ENCODE results near the gene NPAS3. TPM values are rescaled to one million over a fixed set of nuclear protein-coding genes. Genes with fewer than 3 reads are reported as not detected.

The NPAS3 gene
- total RNA-seq, 2 experiments from 2014 or later = not detected

DNA sequence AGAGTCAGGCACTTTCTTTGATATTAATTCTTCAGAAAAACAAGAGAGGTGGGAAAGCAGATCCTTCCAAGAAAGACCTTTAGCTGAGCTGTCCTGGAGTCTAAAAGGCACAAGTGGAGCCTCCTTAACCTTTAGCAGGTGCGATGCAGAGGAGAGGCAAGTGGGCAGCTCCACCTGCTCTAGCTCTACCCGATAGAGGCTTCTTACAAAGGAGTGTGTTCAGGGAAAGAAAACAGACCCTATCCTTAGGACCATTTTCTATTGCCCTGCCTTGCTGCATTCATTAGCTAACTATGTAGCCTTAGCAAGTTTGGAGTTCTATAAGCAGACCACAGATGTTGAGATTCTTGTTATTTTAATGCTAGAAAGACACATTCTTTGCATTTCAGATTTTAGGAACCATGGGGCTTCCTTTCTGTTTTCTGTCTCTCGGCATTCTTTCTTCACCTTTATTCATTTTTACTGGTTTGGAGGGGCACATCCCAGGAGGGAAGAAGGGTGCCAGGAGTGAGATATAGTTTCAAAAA is 797.7 kb downstream of the NPAS3 start:
- H3K36me3 Mint-ChIP-seq = no peaks in the 10 kb centered on the region
- H3K27me3 Mint-ChIP-seq = no peaks in the 10 kb centered on the region
- H3K4me3 Mint-ChIP-seq = no peak overlapping the region
- no peak overlapping the region for H3K27ac Mint-ChIP-seq
- CTCF ChIA-PET = no interaction called here
- H3K9me3 Mint-ChIP-seq = no peaks in the 10 kb centered on the region
- POLR2A ChIA-PET = no interaction called here
- intact Hi-C loops (cut with micrococcal nuclease) = no loop called here
- H3K4me1 Mint-ChIP-seq (ENCODE audit: low read depth) = peaks cover 5% of the 10 kb centered on the region
- DNase-seq = no peak

DNA sequence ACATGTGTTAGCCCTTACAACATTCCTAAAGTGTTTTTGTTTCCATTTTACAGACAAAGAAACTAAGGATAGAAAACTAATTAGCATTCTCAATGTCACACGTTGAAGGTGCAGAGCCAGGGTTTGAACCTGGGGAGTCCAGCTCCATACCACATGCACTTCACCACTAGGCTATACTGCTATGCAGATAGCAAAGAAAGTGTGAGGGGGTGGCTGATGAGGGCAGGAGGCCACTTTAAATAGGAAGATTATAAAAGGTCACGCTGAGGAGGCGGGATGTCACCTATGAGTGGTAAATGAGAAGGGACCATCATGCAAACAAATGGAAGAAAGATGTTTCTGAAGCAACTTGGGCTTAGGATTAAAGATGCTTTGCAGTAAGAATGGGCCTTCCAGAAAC is 798.3 kb downstream of the NPAS3 start:
- Mint-ChIP-seq H3K4me1 (ENCODE audit: low read depth) (peaks cover 5% of the 10 kb centered on the region), H3K36me3 (no peaks in the 10 kb centered on the region), H3K9me3 (no peaks in the 10 kb centered on the region), H3K27ac (no peak overlapping the region), H3K27me3 (no peaks in the 10 kb centered on the region), H3K4me3 (no peak overlapping the region)
- CTCF ChIA-PET = no interaction called here
- no peak for DNase-seq
- POLR2A ChIA-PET = no interaction called here
- intact Hi-C loops (cut with micrococcal nuclease) = no loop called here

DNA sequence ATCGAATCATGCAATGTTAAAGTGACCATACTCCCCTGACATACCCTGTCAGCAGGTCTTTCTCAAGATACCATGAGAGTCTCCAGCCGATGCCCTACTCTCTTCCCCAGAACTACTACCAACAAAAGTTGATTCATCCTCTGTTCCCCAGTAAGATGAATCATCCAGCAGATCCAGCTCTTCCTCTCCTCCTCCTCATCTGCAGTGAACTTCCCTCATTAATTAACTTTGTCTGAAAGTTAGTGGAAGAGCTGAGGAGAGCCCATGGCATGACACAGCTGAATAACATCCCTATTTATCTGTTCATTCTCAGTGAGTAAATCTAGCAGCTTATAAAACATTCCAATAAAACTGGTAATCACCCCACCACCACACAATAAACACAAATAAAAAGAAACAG is 798.8 kb downstream of the NPAS3 start:
- CTCF ChIA-PET = no interaction called here
- Mint-ChIP-seq H3K36me3 (no peaks in the 10 kb centered on the region), H3K27ac (no peak overlapping the region), H3K27me3 (no peaks in the 10 kb centered on the region), H3K4me1 (ENCODE audit: low read depth) (peaks cover 5% of the 10 kb centered on the region), H3K4me3 (no peak overlapping the region), H3K9me3 (no peaks in the 10 kb centered on the region)
- intact Hi-C loops (cut with micrococcal nuclease) = no loop called here
- POLR2A ChIA-PET = interaction anchor here (0.6 kb wide), 1 partner anchor 319 kb away, joined by 3 read pairs; no protein-coding TSS in a partner anchor
- DNase-seq = no peak

DNA sequence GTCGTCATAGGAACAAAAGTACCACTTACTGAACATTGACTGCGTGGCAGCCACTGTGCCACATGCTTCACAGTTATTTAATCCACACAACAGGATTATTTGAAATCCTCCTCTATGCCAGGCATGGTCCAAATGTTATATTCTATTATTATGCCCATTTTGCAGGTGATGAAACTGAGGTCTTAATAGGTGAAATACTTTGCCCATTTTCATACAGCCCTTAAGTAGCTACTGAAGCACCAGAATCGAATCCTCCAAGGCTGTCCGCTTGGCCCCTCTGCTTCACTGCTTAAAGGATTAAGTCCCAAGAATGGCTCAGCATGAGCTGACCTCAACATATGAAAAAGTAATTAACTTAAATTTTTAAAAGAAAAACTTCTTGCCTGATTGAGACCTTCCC is 799.4 kb downstream of the NPAS3 start:
- no peak for DNase-seq
- H3K4me3 Mint-ChIP-seq = no peak overlapping the region
- H3K4me1 Mint-ChIP-seq (ENCODE audit: low read depth) = peaks cover 5% of the 10 kb centered on the region
- ChIA-PET CTCF (interaction anchor here (1.0 kb wide), 1 partner anchor 115 kb away, joined by 3 read pairs; no protein-coding TSS in a partner anchor), POLR2A (interaction anchor here (0.6 kb wide), 1 partner anchor 318 kb away, joined by 3 read pairs; no protein-coding TSS in a partner anchor)
- no peak overlapping the region for H3K27ac Mint-ChIP-seq
- no peaks in the 10 kb centered on the region for H3K27me3 Mint-ChIP-seq
- intact Hi-C loops (cut with micrococcal nuclease) = no loop called here
- H3K9me3 Mint-ChIP-seq = no peaks in the 10 kb centered on the region
- H3K36me3 Mint-ChIP-seq = no peaks in the 10 kb centered on the region

DNA sequence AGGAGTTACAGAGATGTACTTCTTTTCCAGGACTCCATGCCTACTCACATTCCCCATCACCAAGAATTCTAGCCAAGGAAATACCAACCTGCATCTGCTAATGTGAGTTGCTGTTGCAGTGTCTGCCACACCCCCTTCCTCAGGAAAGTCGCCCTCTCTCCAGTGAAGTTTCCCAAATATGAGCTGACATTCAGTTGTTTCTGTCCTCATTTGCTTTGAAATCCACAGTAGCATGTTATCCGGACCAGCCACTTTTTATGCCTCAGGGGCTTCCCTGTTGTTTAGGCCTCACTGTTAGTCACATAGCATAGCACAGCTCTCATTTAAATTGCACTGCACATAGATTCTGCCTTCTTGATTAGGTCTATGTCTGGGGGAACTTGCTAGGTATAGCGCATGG is 799.8 kb downstream of the NPAS3 start:
- peaks cover 5% of the 10 kb centered on the region for H3K4me1 Mint-ChIP-seq (ENCODE audit: low read depth)
- no peak for DNase-seq

DNA sequence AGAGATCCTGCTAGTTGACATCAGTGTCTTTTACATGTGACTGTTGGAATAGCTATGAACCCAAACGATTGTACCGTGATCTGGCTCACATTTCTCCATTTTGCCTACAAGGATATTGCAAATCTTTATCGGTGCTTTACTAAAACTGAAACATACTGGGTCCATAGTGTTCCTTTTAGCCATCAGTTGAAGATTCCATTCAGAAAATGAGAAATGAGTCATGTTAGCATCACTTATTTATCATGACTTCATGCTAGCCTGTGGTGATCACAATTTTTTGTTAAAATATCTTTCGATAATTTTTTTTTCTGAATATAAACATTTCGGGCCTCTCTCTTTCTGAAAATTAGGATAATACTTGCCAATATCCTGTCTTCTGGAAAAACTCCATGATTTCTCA is 801.9 kb downstream of the NPAS3 start:
- no peak for DNase-seq
- H3K4me3 Mint-ChIP-seq = no peak overlapping the region
- intact Hi-C loops (cut with micrococcal nuclease) = no loop called here
- H3K27me3 Mint-ChIP-seq = no peaks in the 10 kb centered on the region
- H3K4me1 Mint-ChIP-seq (ENCODE audit: low read depth) = no peaks in the 10 kb centered on the region
- H3K9me3 Mint-ChIP-seq = no peaks in the 10 kb centered on the region
- CTCF ChIA-PET = no interaction called here
- POLR2A ChIA-PET = no interaction called here
- H3K27ac Mint-ChIP-seq = no peak overlapping the region
- no peaks in the 10 kb centered on the region for H3K36me3 Mint-ChIP-seq

More for the DNA sequence above, 799.8 kb downstream of the NPAS3 start:
- ChIA-PET CTCF (interaction anchor here (1.0 kb wide), 1 partner anchor 116 kb away, joined by 3 read pairs; no protein-coding TSS in a partner anchor), POLR2A (no interaction called here)
- no peaks in the 10 kb centered on the region for H3K9me3 Mint-ChIP-seq
- no peaks in the 10 kb centered on the region for H3K36me3 Mint-ChIP-seq
- no peak overlapping the region for H3K27ac Mint-ChIP-seq
- H3K27me3 Mint-ChIP-seq = no peaks in the 10 kb centered on the region
- intact Hi-C loops (cut with micrococcal nuclease) = no loop called here
- H3K4me3 Mint-ChIP-seq = no peak overlapping the region

DNA sequence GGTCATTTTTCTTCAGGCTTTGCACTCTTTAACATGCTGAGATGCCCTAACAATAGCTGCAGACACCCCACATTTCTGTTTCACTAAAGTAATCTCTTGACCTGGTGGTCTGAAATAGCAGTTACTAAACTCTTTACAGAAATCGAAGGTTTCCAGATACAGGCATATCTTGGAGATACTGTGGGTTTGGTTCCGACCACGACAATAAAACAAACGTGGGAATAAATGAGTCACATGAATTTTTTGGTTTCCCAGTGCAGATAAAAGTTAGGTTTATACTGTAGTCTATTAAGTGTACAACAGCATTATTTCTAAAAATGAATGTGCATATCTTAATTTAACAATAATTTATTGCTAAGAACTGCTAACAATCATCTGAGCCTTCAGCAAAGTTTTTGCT is 803.5 kb downstream of the NPAS3 start:
- H3K4me1 Mint-ChIP-seq (ENCODE audit: low read depth) = no peaks in the 10 kb centered on the region
- ChIA-PET POLR2A (no interaction called here), CTCF (no interaction called here)
- H3K9me3 Mint-ChIP-seq = no peaks in the 10 kb centered on the region
- no peaks in the 10 kb centered on the region for H3K27me3 Mint-ChIP-seq
- no peak for DNase-seq
- H3K4me3 Mint-ChIP-seq = no peak overlapping the region
- intact Hi-C loops (cut with micrococcal nuclease) = no loop called here
- no peaks in the 10 kb centered on the region for H3K36me3 Mint-ChIP-seq
- no peak overlapping the region for H3K27ac Mint-ChIP-seq

DNA sequence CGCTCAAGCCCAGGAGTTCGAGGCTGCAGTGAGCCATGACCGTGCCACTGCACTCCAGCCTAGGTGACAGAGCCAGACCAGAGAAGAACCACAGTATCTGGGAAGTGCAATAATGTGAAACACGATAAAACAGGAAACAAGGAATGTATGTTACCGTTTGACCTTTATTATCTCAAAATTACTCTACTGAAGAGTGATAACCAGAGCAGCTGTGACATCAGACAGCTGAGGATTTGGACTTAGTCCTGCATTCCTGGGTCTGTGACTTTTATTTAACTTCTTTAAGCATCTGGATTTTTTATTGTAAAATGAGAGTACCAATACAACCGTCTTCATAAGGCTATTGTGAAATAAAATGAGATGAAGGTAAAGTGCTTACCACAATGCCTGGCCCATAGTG is 806.5 kb downstream of the NPAS3 start:
- no peaks in the 10 kb centered on the region for H3K4me1 Mint-ChIP-seq (ENCODE audit: low read depth)
- no peaks in the 10 kb centered on the region for H3K9me3 Mint-ChIP-seq
- intact Hi-C loops (cut with micrococcal nuclease) = no loop called here
- H3K36me3 Mint-ChIP-seq = no peaks in the 10 kb centered on the region
- ChIA-PET POLR2A (no interaction called here), CTCF (no interaction called here)
- H3K4me3 Mint-ChIP-seq = no peak overlapping the region
- no peak overlapping the region for H3K27ac Mint-ChIP-seq
- peaks cover 5% of the 10 kb centered on the region for H3K27me3 Mint-ChIP-seq
- DNase-seq = no peak

DNA sequence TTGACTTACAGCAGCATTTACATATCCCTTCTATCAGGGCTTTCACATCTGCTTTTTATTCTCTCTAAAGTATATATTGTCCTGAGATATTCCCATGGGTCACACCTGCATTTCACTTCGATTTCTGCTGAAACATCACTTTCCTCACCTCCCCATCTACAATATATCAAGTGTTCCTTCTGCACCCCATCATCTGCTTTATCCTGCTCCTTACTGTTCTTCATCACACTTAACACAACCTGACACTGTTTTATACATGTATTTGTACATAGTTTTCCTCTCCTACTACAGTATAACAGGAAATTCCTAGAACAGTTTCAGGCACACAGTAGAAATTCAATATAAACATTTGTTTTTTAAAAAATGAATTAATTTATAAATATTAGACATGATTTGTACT is 809.1 kb downstream of the NPAS3 start:
- no peaks in the 10 kb centered on the region for H3K36me3 Mint-ChIP-seq
- CTCF ChIA-PET = no interaction called here
- H3K27ac Mint-ChIP-seq = no peak overlapping the region
- POLR2A ChIA-PET = no interaction called here
- no peak overlapping the region for H3K4me3 Mint-ChIP-seq
- H3K9me3 Mint-ChIP-seq = no peaks in the 10 kb centered on the region
- peaks cover 10% of the 10 kb centered on the region for H3K27me3 Mint-ChIP-seq
- no peaks in the 10 kb centered on the region for H3K4me1 Mint-ChIP-seq (ENCODE audit: low read depth)
- no peak for DNase-seq
- intact Hi-C loops (cut with micrococcal nuclease) = no loop called here

DNA sequence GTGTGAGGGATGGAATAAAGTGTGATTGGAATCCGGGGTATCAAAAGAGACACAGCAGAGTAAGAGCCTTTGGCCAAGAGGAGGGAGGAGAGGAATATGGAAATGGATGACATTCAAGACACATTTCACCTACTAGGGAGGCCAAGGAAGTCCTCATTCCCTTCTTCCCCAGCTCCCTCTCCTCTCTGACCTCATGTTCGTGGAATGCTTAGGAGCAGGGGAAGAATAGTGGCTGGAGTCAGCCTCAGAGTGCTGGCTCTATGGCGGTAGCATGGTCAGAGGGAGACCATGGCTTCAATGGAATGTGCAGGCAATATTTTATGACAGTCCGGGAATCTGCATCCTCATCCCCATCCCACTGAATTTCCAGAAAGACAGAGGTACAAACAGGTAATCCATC is 815.6 kb downstream of the NPAS3 start:
- no peak for DNase-seq
- intact Hi-C loops (cut with micrococcal nuclease) = no loop called here
- Mint-ChIP-seq H3K27ac (no peak overlapping the region), H3K9me3 (no peaks in the 10 kb centered on the region), H3K4me3 (no peak overlapping the region), H3K36me3 (no peaks in the 10 kb centered on the region), H3K4me1 (ENCODE audit: low read depth) (no peaks in the 10 kb centered on the region), H3K27me3 (peaks cover 5% of the 10 kb centered on the region)
- ChIA-PET CTCF (no interaction called here), POLR2A (no interaction called here)

DNA sequence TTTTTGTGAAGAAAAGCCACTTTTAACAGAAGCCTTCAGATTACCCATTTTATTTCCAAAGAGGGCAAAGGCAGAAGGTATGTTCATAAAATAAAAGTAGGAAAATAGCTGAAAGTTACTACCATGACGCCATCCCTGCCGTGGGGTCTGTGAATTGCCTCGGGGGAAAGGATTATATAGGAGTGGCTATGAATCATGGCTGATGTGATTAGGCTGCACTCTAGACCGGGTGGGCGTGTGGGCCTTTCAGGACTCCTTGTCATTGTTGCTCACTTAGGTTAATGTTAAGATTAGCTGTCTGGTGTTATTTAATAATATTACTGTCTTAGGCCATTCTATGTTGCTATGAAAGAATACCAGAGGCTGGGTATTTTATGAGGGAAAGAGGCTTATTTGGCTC is 816.7 kb downstream of the NPAS3 start:
- ChIA-PET CTCF (interaction anchor here (1.0 kb wide), 1 partner anchor 38 kb away, joined by 4 read pairs; no protein-coding TSS in a partner anchor), POLR2A (no interaction called here)
- Mint-ChIP-seq H3K4me1 (ENCODE audit: low read depth) (no peaks in the 10 kb centered on the region), H3K27ac (no peak overlapping the region), H3K9me3 (no peaks in the 10 kb centered on the region), H3K4me3 (no peak overlapping the region), H3K27me3 (peaks cover 5% of the 10 kb centered on the region), H3K36me3 (no peaks in the 10 kb centered on the region)
- intact Hi-C loops (cut with micrococcal nuclease) = no loop called here
- no peak for DNase-seq

DNA sequence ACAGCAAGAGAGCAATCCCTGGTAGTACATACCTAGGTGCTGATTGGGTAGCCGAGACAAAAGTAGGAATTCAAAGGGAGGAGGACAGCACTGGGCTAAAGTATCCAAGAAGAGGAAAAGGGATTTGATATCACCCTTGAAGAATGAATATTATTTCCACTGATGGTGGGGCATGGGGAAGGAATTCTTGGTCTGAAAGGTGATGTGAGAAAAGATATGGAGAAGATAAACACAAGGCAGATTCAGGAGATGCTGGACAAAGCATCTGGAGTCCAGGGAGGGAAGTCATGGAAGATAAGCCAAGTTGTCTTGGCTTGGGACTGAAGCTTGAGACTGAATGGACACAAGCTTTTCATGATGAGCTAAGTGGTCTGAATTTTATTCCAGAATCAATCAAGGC is 818.2 kb downstream of the NPAS3 start:
- no peak for DNase-seq
- ChIA-PET CTCF (no interaction called here), POLR2A (no interaction called here)
- H3K27me3 Mint-ChIP-seq = no peaks in the 10 kb centered on the region
- no peaks in the 10 kb centered on the region for H3K36me3 Mint-ChIP-seq
- no peak overlapping the region for H3K27ac Mint-ChIP-seq
- intact Hi-C loops (cut with micrococcal nuclease) = no loop called here
- H3K9me3 Mint-ChIP-seq = no peaks in the 10 kb centered on the region
- H3K4me3 Mint-ChIP-seq = no peak overlapping the region
- no peaks in the 10 kb centered on the region for H3K4me1 Mint-ChIP-seq (ENCODE audit: low read depth)

DNA sequence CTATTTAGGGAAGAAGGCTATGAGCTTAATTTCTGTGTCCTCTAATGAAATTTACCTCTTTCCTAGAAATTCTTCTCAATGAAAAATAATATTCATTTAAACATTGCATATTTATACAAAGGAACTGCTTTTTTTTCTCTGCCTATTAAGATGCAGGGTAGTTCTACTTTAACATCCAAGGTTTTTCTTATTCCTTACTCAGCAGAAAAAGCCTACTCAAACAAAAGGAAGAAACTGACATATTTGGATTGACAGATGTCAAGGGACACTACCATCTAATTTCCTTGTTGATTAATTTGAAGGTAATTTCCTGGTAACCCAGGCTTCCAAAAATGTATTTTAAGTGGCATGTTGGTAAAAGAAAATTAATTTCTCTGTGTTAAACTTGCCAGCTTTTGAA is 819.9 kb downstream of the NPAS3 start:
- H3K27me3 Mint-ChIP-seq = no peaks in the 10 kb centered on the region
- no peaks in the 10 kb centered on the region for H3K4me1 Mint-ChIP-seq (ENCODE audit: low read depth)
- intact Hi-C loops (cut with micrococcal nuclease) = no loop called here
- H3K36me3 Mint-ChIP-seq = no peaks in the 10 kb centered on the region
- H3K4me3 Mint-ChIP-seq = no peak overlapping the region
- no peak for DNase-seq
- POLR2A ChIA-PET = no interaction called here
- no peaks in the 10 kb centered on the region for H3K9me3 Mint-ChIP-seq
- CTCF ChIA-PET = no interaction called here
- H3K27ac Mint-ChIP-seq = no peak overlapping the region

Data from activated CD4-positive, alpha-beta memory T cell treated with anti-CD3 and anti-CD28 coated beads for 36 hours (primary cell).